GM23338 (cell line): ENCODE data around the gene IQCM.

ENCODE experiments used
- CREB1 ChIP-seq: fragments of 250-450 bp; sonication (Bioruptor Pico); IDR thresholded peaks from 2 replicates; pipeline ENCODE4 v1.5.0; 2020; ENCODE audit warnings: low read depth, mild to moderate bottlenecking, moderate library complexity
- CTCF ChIP-seq, 2 experiments: fragments of 200-600 bp in 1 of 2; sonication (generic) in 1 of 2; conservative IDR thresholded peaks; 2 replicates each; pipeline versions ENCODE4 v1.5.1 to v1.6.1; 2016 to 2017; ENCODE audit warnings: antibody characterized with exemption in 2 of 2, low read depth in 2 of 2, mild to moderate bottlenecking in 2 of 2, moderate library complexity in 1 of 2
- EZH2 ChIP-seq: fragments of 200-600 bp; sonication (generic); IDR thresholded peaks from one replicate; pipeline ENCODE4 v1.8.0; 2017; ENCODE audit warnings: antibody characterized with exemption, mild to moderate bottlenecking, low read depth; ENCODE audit not compliant: unreplicated experiment
- EZH2phosphoT487 ChIP-seq: fragments of 200-600 bp; sonication (generic); IDR thresholded peaks from one replicate; pipeline ENCODE4 v1.8.1; 2018; ENCODE audit warnings: antibody characterized with exemption; ENCODE audit not compliant: unreplicated experiment
- NANOG ChIP-seq: IDR thresholded peaks from 2 replicates; pipeline ENCODE4 v1.6.1; 2016; ENCODE audit warnings: antibody characterized with exemption, borderline replicate concordance
- POLR2AphosphoS5 ChIP-seq: IDR thresholded peaks from 2 replicates; pipeline ENCODE4 v1.6.1; 2016; ENCODE audit warnings: antibody characterized with exemption, low read depth
- REST ChIP-seq: IDR thresholded peaks from one replicate; pipeline ENCODE4 v1.6.1; 2018; ENCODE audit warnings: antibody characterized with exemption; ENCODE audit not compliant: unreplicated experiment
- ZNF462 ChIP-seq: fragments of 250-450 bp; sonication (Bioruptor Pico); IDR thresholded peaks from 2 replicates; pipeline ENCODE4 v1.5.0; 2020; ENCODE audit warnings: mild to moderate bottlenecking, moderate library complexity

- TF ChIP-seq CTCF (conservative IDR thresholded peaks at IDR 0.05; ENCODE audit: low read depth in 2 of 2) (no peak), EZH2 (no peak), EZH2phosphoT487 (no peak), REST (no peak), POLR2AphosphoS5 (no peak), ZNF462 (CRISPR knock-in tag) (no peak), NANOG (no peak), CREB1 (CRISPR knock-in tag) (no peak)
Observed at GRCh38 chr4:149511558-149512298, 303.9 kb downstream of the IQCM start.
